Endothelial cell of umbilical vein (primary cell): ENCODE data around the gene GSN.

Experiments
- CTCF ChIP-seq, 2 donors: IDR thresholded peaks; 1 replicate in 1 of 2; 2 replicates in 1 of 2; pipeline ENCODE4 v1.5.1; 2011; ENCODE audit warnings: low read length in 2 of 2, mild to moderate bottlenecking in 2 of 2, moderate library complexity in 2 of 2, control low read depth in 1 of 2, inconsistent platforms in 1 of 2, low read depth in 1 of 2; ENCODE audit not compliant: insufficient read depth in 1 of 2; ENCODE audit errors: extremely low read depth in 1 of 2
- EZH2 ChIP-seq: IDR thresholded peaks from 2 replicates; pipeline ENCODE4 v1.6.1; 2012; ENCODE audit warnings: borderline replicate concordance, low read depth, mild to moderate bottlenecking, moderate library complexity, low read length, inconsistent platforms; ENCODE audit not compliant: severe bottlenecking
- MYC ChIP-seq: IDR thresholded peaks from one replicate; pipeline ENCODE4 v1.6.1; 2011; ENCODE audit warnings: mild to moderate bottlenecking, low read depth, low read length
- POLR2A ChIP-seq: IDR thresholded peaks from 2 replicates; pipeline ENCODE4 v1.6.1; 2012; ENCODE audit warnings: low read depth, mild to moderate bottlenecking, control low read depth, low read length
- POLR2AphosphoS5 ChIP-seq: IDR thresholded peaks from 2 replicates; pipeline ENCODE4 v1.6.1; 2012; ENCODE audit warnings: low read depth, mild to moderate bottlenecking, control low read depth, low read length, moderate library complexity; ENCODE audit not compliant: insufficient read depth

- TF ChIP-seq POLR2AphosphoS5 (no peak), EZH2 (no peak), CTCF (IDR thresholded peaks at IDR 0.05; ENCODE audit: extremely low read depth in 1 of 2, insufficient read depth in 1 of 2, low read depth in 1 of 2, low read length in 2 of 2) (no peak), MYC (no peak), POLR2A (no peak)
Measured at GRCh38 chr9:121324755-121325154, 56.8 kb downstream of the GSN start.
